Vagina (tissue), 2 donors: ENCODE measurements around the gene RBBP8.
"Not testable (repeated sequence)": the region's sequence is repeated elsewhere in the genome, so short reads cannot be mapped to it uniquely, and the experiment has no call there.

Source experiments
- CTCF ChIP-seq, 3 experiments: fragments of 450-650 bp in 2 of 3; fragments of 200-600 bp in 1 of 3; sonication (generic) in 1 of 3; IDR thresholded peaks; one replicate each; pipeline ENCODE4 v1.5.1; 2017 to 2019; ENCODE audit warnings: antibody characterized with exemption in 3 of 3, mild to moderate bottlenecking in 2 of 3, moderate library complexity in 2 of 3
- POLR2AphosphoS5 ChIP-seq, 2 donors: sonication (generic); formaldehyde crosslinking; IDR thresholded peaks; one replicate each; pipeline ENCODE4 v1.9.0; 2017; ENCODE audit warnings: antibody characterized with exemption in 2 of 2, mild to moderate bottlenecking in 2 of 2, low read depth in 1 of 2; ENCODE audit not compliant: insufficient read depth in 1 of 2

- TF ChIP-seq POLR2AphosphoS5 (IDR thresholded peaks at IDR 0.05; ENCODE audit: insufficient read depth in 1 of 2, low read depth in 1 of 2); CTCF (IDR thresholded peaks at IDR 0.05): not testable (repeated sequence)
Measured at GRCh38 chr18:22903248-22903647, 29.9 kb upstream of the RBBP8 start.
